Mammary epithelial cell (primary cell): ENCODE measurements around the gene NMUR1.

ENCODE experiments used
- EZH2 ChIP-seq: IDR thresholded peaks from 2 replicates; pipeline ENCODE4 v1.6.1; 2012; ENCODE audit warnings: low read length, inconsistent platforms, borderline replicate concordance
- TF ChIP-seq, protein P1 (sequence below), 2 donors: IDR thresholded peaks in 1 of 2; conservative IDR thresholded peaks in 1 of 2; 2 replicates each; pipeline ENCODE4 v1.5.1; 2011 to 2012; ENCODE audit warnings: inconsistent platforms in 2 of 2, low read length in 2 of 2, mild to moderate bottlenecking in 2 of 2, control low read depth in 1 of 2, low read depth in 1 of 2; ENCODE audit not compliant: insufficient read depth in 1 of 2; ENCODE audit errors: extremely low read depth in 1 of 2

DNA sequence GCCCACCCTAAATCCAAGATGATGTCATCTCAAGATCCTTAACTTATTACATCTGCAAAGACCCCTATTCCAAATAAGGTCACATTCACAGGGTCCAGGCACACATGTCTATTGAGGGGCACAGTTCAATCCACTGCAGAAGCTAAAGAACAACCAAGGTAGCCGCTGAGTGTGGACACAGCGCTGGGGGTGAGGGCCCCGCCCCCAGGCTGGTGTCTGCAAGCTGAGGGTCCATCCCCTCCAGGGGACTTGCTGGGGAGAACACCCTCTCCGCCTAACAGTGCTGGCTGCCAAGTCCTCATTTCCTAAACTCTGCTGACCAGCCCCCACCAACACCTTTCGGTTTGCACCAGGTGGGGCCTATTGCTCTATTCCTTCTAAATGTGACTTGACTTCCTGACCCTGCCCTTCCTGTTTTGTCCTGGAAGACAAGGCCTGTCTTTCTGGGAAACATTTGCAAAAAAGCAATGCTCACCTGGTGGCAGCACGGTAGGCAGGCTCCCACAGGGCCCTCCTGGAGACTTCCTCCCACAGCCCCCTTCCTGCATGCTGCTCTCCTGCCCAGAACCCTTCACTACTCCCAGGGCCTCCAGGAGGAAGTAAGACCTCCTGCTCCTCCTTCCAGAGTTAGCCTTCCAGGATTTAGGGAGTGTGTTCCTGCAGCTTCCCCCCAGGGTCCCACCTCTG, 38.0 kb upstream of the NMUR1 start:
- no peak for TF ChIP-seq EZH2
- TF ChIP-seq, protein P1, sequence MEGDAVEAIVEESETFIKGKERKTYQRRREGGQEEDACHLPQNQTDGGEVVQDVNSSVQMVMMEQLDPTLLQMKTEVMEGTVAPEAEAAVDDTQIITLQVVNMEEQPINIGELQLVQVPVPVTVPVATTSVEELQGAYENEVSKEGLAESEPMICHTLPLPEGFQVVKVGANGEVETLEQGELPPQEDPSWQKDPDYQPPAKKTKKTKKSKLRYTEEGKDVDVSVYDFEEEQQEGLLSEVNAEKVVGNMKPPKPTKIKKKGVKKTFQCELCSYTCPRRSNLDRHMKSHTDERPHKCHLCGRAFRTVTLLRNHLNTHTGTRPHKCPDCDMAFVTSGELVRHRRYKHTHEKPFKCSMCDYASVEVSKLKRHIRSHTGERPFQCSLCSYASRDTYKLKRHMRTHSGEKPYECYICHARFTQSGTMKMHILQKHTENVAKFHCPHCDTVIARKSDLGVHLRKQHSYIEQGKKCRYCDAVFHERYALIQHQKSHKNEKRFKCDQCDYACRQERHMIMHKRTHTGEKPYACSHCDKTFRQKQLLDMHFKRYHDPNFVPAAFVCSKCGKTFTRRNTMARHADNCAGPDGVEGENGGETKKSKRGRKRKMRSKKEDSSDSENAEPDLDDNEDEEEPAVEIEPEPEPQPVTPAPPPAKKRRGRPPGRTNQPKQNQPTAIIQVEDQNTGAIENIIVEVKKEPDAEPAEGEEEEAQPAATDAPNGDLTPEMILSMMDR (conservative IDR thresholded peaks at IDR 0.05 in 1 of 2, IDR thresholded peaks at IDR 0.05 in 1 of 2; ENCODE audit: extremely low read depth in 1 of 2, insufficient read depth in 1 of 2, low read depth in 1 of 2, low read length in 2 of 2): no peak
